Measurements from ENCODE around the gene TREH.

TREH gene

DNA sequence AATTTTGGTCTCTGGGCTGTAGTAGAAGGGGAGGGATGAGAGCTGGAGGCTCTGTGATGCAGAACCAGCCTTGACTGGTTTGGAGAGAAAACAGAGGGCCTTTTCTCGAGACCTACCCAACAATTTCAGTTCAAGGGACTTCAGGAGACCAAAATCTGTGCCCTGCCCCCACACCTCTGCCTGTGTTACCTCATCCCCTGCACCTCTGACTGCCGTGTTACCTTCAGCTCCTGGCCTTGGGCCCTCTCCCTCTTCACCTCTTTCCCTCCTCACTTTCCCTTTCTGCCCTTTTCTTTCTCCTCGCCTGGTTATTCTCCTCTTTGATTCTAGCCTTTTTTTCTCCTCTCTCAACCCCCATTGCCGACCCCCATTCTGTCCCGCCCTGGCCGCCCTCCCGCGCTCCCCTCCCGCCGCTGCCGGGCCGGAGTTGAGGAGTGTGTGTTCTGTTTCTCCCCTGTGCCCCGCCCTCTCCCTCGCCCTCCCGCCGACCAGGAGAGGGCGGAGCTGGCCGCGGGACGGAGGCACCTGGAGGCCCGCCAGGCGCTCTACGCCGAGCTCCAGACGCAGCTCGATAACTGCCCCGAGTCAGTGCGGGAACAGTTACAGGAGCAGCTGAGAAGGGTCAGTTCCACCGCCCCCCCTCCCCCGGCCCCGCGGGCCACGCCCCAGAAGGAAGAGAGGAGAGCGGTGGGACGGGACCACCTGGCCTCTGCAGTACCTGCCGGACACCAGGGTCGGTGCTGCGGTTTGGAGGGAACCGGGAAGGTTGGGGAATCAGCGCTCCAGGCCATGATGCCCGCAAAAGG lies 44.8 kb downstream of the TREH start:
- DNase-seq (ENCODE audit: low spot score) = no peak

GRCh38 chr11:118633979-118634378 lies 45.5 kb downstream of the TREH start:
- DNase-seq (ENCODE audit: low spot score) = no peak
- in situ Hi-C loops (cut with MboI; ENCODE audit: low sequenced_read_pairs, unreplicated experiment) = no loop called here
- TF ChIP-seq, protein P1, sequence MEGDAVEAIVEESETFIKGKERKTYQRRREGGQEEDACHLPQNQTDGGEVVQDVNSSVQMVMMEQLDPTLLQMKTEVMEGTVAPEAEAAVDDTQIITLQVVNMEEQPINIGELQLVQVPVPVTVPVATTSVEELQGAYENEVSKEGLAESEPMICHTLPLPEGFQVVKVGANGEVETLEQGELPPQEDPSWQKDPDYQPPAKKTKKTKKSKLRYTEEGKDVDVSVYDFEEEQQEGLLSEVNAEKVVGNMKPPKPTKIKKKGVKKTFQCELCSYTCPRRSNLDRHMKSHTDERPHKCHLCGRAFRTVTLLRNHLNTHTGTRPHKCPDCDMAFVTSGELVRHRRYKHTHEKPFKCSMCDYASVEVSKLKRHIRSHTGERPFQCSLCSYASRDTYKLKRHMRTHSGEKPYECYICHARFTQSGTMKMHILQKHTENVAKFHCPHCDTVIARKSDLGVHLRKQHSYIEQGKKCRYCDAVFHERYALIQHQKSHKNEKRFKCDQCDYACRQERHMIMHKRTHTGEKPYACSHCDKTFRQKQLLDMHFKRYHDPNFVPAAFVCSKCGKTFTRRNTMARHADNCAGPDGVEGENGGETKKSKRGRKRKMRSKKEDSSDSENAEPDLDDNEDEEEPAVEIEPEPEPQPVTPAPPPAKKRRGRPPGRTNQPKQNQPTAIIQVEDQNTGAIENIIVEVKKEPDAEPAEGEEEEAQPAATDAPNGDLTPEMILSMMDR (IDR thresholded peaks at IDR 0.05; ENCODE audit: borderline replicate concordance, control extremely low read depth, extremely low read depth, insufficient read depth, missing control alignments) = no peak

More for the DNA sequence above, 44.8 kb downstream of the TREH start:
- in situ Hi-C loops (cut with MboI; ENCODE audit: low sequenced_read_pairs, unreplicated experiment) = no loop called here
- TF ChIP-seq, protein P1 (IDR thresholded peaks at IDR 0.05; ENCODE audit: borderline replicate concordance, control extremely low read depth, extremely low read depth, insufficient read depth, missing control alignments) = no peak

- DNase-seq (ENCODE audit: low spot score) = no peak
- in situ Hi-C loops (cut with MboI; ENCODE audit: low sequenced_read_pairs, unreplicated experiment) = no loop called here
- TF ChIP-seq, protein P1 (IDR thresholded peaks at IDR 0.05; ENCODE audit: borderline replicate concordance, control extremely low read depth, extremely low read depth, insufficient read depth, missing control alignments) = no peak
These were observed 46.1 kb downstream of the TREH start for GRCh38 chr11:118633319-118633690.

GRCh38 chr11:118632577-118633318 lies 46.7 kb downstream of the TREH start:
- in situ Hi-C loops (cut with MboI; ENCODE audit: low sequenced_read_pairs, unreplicated experiment) = no loop called here
- no peak for DNase-seq (ENCODE audit: low spot score)
- TF ChIP-seq, protein P1 (IDR thresholded peaks at IDR 0.05; ENCODE audit: borderline replicate concordance, control extremely low read depth, extremely low read depth, insufficient read depth, missing control alignments) = no peak

- TF ChIP-seq, protein P1 (IDR thresholded peaks at IDR 0.05; ENCODE audit: borderline replicate concordance, control extremely low read depth, extremely low read depth, insufficient read depth, missing control alignments) = no peak
- DNase-seq (ENCODE audit: low spot score) = no peak
- in situ Hi-C loops (cut with MboI; ENCODE audit: low sequenced_read_pairs, unreplicated experiment) = no loop called here
These were observed 48.1 kb downstream of the TREH start for GRCh38 chr11:118631142-118631909.
